ENCODE measurements around the gene LBHD1. TPM values are rescaled to one million over a fixed set of nuclear protein-coding genes. Genes with fewer than 3 reads are reported as not detected.

The LBHD1 gene
- total RNA-seq, 3 donors from 2014 or later: 7.4 to 10.6 (median 10.6) TPM

- TF ChIP-seq CTCF (IDR thresholded peaks at IDR 0.05): no peak
Observed at GRCh38 chr11:62665599-62666258, 6.3 kb downstream of the LBHD1 start.

GRCh38 chr11:62665075-62665598 lies 6.9 kb downstream of the LBHD1 start, which contains the start of the genes C11orf98 and CSKMT:
C11orf98 (minus strand) TSS chr11:62665210; CDS start chr11:62665169, 41 bp downstream.
CSKMT (plus strand) TSS chr11:62665312; CDS start chr11:62665880, 568 bp downstream.
- intact Hi-C loops (cut with DNase I, micrococcal nuclease): no loop called here
- H3K4me1 ChIP-seq (ENCODE audit: low read depth): peaks cover 28% of the 10 kb centered on the region

More at GRCh38 chr11:62665599-62666258, 6.3 kb downstream of the LBHD1 start:
- ATAC-seq: peak; percentile 53
- Histone ChIP-seq H3K36me3 (ENCODE audit: low read depth) (no peaks in the 10 kb centered on the region), H3K4me3 (peak overlapping the region; percentile 56), H3K4me1 (ENCODE audit: low read depth) (peaks cover 32% of the 10 kb centered on the region), H3K9me3 (no peaks in the 10 kb centered on the region)
- intact Hi-C loops (cut with DNase I, micrococcal nuclease): no loop called here
- DNase-seq: peak; percentile 63 to 81 (median 74)

GRCh38 chr11:62664405-62665074 lies 7.5 kb downstream of the LBHD1 start:
- Histone ChIP-seq H3K4me3 (peak overlapping the region; percentile 56), H3K36me3 (ENCODE audit: low read depth) (no peaks in the 10 kb centered on the region), H3K4me1 (ENCODE audit: low read depth) (peaks cover 23% of the 10 kb centered on the region), H3K9me3 (no peaks in the 10 kb centered on the region)
- TF ChIP-seq CTCF (IDR thresholded peaks at IDR 0.05): no peak
- peak in 2 of 3 donors; percentile 57 to 79 for DNase-seq
- intact Hi-C loops (cut with DNase I, micrococcal nuclease): no loop called here
- ATAC-seq: peak; percentile 69

More at GRCh38 chr11:62665075-62665598, 6.9 kb downstream of the LBHD1 start, which contains the start of the genes C11orf98 and CSKMT:
- Histone ChIP-seq H3K36me3 (ENCODE audit: low read depth) (no peaks in the 10 kb centered on the region), H3K4me3 (peak within 1 kb of the TSS; percentile 56), H3K9me3 (no peaks in the 10 kb centered on the region)
- ATAC-seq: peak; percentile 96
- DNase-seq: peak; percentile 97 to 98 (median 97)
- no peak for TF ChIP-seq CTCF (IDR thresholded peaks at IDR 0.05)

- no peaks in the 10 kb centered on the region for H3K36me3 ChIP-seq (ENCODE audit: low read depth)
- H3K4me1 ChIP-seq (ENCODE audit: low read depth): peaks cover 6% of the 10 kb centered on the region
- TF ChIP-seq CTCF (IDR thresholded peaks at IDR 0.05): no peak
- intact Hi-C loops (cut with DNase I, micrococcal nuclease): no loop called here
- no peak for ATAC-seq
- no peak for DNase-seq
- no peak overlapping the region for H3K4me3 ChIP-seq
- H3K9me3 ChIP-seq: no peaks in the 10 kb centered on the region
Observed at GRCh38 chr11:62656796-62657429, 15.2 kb downstream of the LBHD1 start.

GRCh38 chr11:62654297-62654696 lies 17.8 kb downstream of the LBHD1 start:
- DNase-seq (peak in 1 of 3 donors; percentile 27), ATAC-seq (no peak)
- Histone ChIP-seq H3K4me3 (no peak overlapping the region), H3K36me3 (ENCODE audit: low read depth) (no peaks in the 10 kb centered on the region), H3K9me3 (no peaks in the 10 kb centered on the region), H3K4me1 (ENCODE audit: low read depth) (peaks cover 12% of the 10 kb centered on the region)
- TF ChIP-seq CTCF (IDR thresholded peaks at IDR 0.05): no peak
- intact Hi-C loops (cut with DNase I, micrococcal nuclease): no loop called here

All from mucosa of descending colon (tissue), 3 donors.